H1 (cell line): ENCODE results near the gene TNS1. TPM values are rescaled to one million over a fixed set of nuclear protein-coding genes. Genes with fewer than 3 reads are reported as not detected.

Experiments
- CTCF ChIP-seq, 3 experiments: IDR thresholded peaks; 1 replicate in 2 of 3; 2 replicates in 1 of 3; pipeline versions ENCODE4 v1.5.1 to v1.6.1; 2011; ENCODE audit warnings: low read length in 3 of 3, mild to moderate bottlenecking in 3 of 3, inconsistent platforms in 2 of 3, low read depth in 1 of 3, moderate library complexity in 1 of 3; ENCODE audit not compliant: insufficient read depth in 1 of 3; ENCODE audit errors: control extremely low read depth in 1 of 3
- MAFK ChIP-seq: IDR thresholded peaks from 2 replicates; pipeline ENCODE4 v1.6.1; 2012; ENCODE audit warnings: low read depth, mild to moderate bottlenecking, improper control_type of control experiment, low read length
- POLR2A ChIP-seq, 2 experiments: IDR thresholded peaks; 1 replicate in 1 of 2; 2 replicates in 1 of 2; pipeline ENCODE4 v1.6.1; 2011; ENCODE audit warnings: low read depth in 2 of 2, low read length in 2 of 2, mild to moderate bottlenecking in 2 of 2; ENCODE audit errors: control extremely low read depth in 1 of 2
- RNF2 ChIP-seq: fragments of 200-900, 300-1000 bp; sonication (generic); IDR thresholded peaks from 2 replicates; pipeline ENCODE4 v1.7.1; 2016; ENCODE audit warnings: borderline replicate concordance, low read depth, mild to moderate bottlenecking, antibody characterized with exemption, low read length; ENCODE audit not compliant: poor library complexity, severe bottlenecking; ENCODE audit errors: missing control alignments
- polyA plus RNA-seq, 7 experiments: library from polyadenylated mRNA; depleted of rRNA in 3 of 7; stranded (reverse) in 5 of 7; unstranded in 2 of 7; fragments of >200 nt in 5 of 7; fragments of 200-250 nt in 2 of 7; gene quantifications; 1 replicate in 5 of 7; 2 replicates in 1 of 7; 4 replicates in 1 of 7; pipeline versions ENCODE4 v1.2.1 to v1.2.3, GENCODE V29; 2011 to 2013; ENCODE audit warnings: missing spikeins in 2 of 7, mixed read lengths in 2 of 7
- total RNA-seq: library from RNA; stranded (reverse); fragmentation: NEBNext Ultra II Directional; extraction: Animal tissue kit (Norgen Biotek cat#: 25700); gene quantifications from 2 replicates; pipeline ENCODE4 v1.2.1, GENCODE V29; 2021
- TF ChIP-seq, protein P1 (sequence below): IDR thresholded peaks from 2 replicates; pipeline ENCODE4 v1.6.1; 2011; ENCODE audit warnings: low read length, improper control_type of control experiment

Gene TNS1
- total and polyA plus RNA-seq, 2 of the 8 experiments (the other 6 are each of a cell fraction or from before 2014, with no cell fraction given) = 1.5 to 5.1 TPM

DNA sequence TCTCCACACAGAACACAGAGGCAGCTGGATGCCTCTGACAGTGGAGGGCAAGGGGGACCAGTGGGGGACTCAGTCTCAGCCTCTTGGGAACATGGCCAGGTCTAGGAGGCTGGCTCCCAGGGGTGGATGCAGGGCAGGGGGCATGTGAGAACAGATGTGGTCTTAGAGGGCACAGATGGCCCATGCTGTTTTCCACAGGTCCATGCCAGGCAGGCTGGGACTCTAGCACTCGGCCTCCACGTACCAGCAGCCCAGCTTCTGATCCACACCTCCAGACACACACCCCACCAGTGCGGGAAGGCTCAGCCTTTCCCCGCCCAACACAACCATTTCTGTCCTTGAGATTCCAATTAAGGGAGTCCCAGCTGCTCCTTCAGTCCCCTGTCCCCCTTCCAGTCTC lies 42.4 kb downstream of the TNS1 start (continued):
- TF ChIP-seq CTCF (IDR thresholded peaks at IDR 0.05; ENCODE audit: control extremely low read depth in 1 of 3, insufficient read depth in 1 of 3, low read depth in 1 of 3, low read length in 3 of 3) (no peak), RNF2 (no peak), POLR2A (IDR thresholded peaks at IDR 0.05; ENCODE audit: control extremely low read depth in 1 of 2, low read depth in 2 of 2, low read length in 2 of 2) (no peak), MAFK (no peak)
- TF ChIP-seq, protein P1, sequence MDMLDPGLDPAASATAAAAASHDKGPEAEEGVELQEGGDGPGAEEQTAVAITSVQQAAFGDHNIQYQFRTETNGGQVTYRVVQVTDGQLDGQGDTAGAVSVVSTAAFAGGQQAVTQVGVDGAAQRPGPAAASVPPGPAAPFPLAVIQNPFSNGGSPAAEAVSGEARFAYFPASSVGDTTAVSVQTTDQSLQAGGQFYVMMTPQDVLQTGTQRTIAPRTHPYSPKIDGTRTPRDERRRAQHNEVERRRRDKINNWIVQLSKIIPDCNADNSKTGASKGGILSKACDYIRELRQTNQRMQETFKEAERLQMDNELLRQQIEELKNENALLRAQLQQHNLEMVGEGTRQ = no peak
- TF ChIP-seq, all 59 proteins: peak for 0
